SK-N-SH treated with all-trans-retinoic acid at 6 μM for 48 hours (cell line): ENCODE data around the gene SGCA.

Experiments
- ATAC-seq: fragments of 200-7000 bp; cut with Tn5 transposase; 3 replicates; pipeline ENCODE4 v1.9.1; 2020; ENCODE audit warnings: mild to moderate bottlenecking, moderate library complexity
- ARNTL ChIP-seq: fragments of 450-650 bp; formaldehyde crosslinking; IDR thresholded peaks from 2 replicates; pipeline ENCODE4 v1.5.0; 2020; ENCODE audit warnings: low read depth, mild to moderate bottlenecking, moderate library complexity, borderline replicate concordance
- CREB5 ChIP-seq: fragments of 250-450 bp; sonication (Bioruptor Pico); IDR thresholded peaks from 2 replicates; pipeline ENCODE4 v1.5.1; 2020; ENCODE audit warnings: low read depth, mild to moderate bottlenecking, moderate library complexity
- CSDC2 ChIP-seq: fragments of 250-450 bp; sonication (Bioruptor Pico); IDR thresholded peaks from 2 replicates; pipeline ENCODE4 v1.5.0; 2020; ENCODE audit warnings: mild to moderate bottlenecking, moderate library complexity
- CSRNP3 ChIP-seq: fragments of 250-450 bp; sonication (Bioruptor Pico); IDR thresholded peaks from 2 replicates; pipeline ENCODE4 v1.5.1; 2021; ENCODE audit warnings: mild to moderate bottlenecking, moderate library complexity
- ESRRG ChIP-seq: fragments of 250-450 bp; sonication (Bioruptor Pico); IDR thresholded peaks from 2 replicates; pipeline ENCODE4 v1.6.1; 2021; ENCODE audit warnings: mild to moderate bottlenecking
- ISL1 ChIP-seq: fragments of 250-450 bp; sonication (Bioruptor Pico); IDR thresholded peaks from 2 replicates; pipeline ENCODE4 v2.1.2; 2022; ENCODE audit warnings: mild to moderate bottlenecking, moderate library complexity
- OSR1 ChIP-seq: fragments of 250-450 bp; sonication (Bioruptor Pico); IDR thresholded peaks from 2 replicates; pipeline ENCODE4 v1.8.0; 2022; ENCODE audit warnings: moderate library complexity, mild to moderate bottlenecking, inconsistent platforms
- PATZ1 ChIP-seq: fragments of 250-450 bp; sonication (Bioruptor Pico); IDR thresholded peaks from 2 replicates; pipeline ENCODE4 v1.8.0; 2020; ENCODE audit warnings: mild to moderate bottlenecking, moderate library complexity, borderline replicate concordance
- POU6F1 ChIP-seq: fragments of 250-450 bp; sonication (Bioruptor Pico); IDR thresholded peaks from 2 replicates; pipeline ENCODE4 v1.8.0; 2021; ENCODE audit warnings: low read depth, mild to moderate bottlenecking, moderate library complexity, borderline replicate concordance
- PPARA ChIP-seq: fragments of 250-450 bp; sonication (Bioruptor Pico); IDR thresholded peaks from 2 replicates; pipeline ENCODE4 v1.5.0; 2020; ENCODE audit warnings: mild to moderate bottlenecking, borderline replicate concordance
- SNAI2 ChIP-seq: fragments of 250-450 bp; sonication (Bioruptor Pico); IDR thresholded peaks from 2 replicates; pipeline ENCODE4 v1.5.0; 2020; ENCODE audit warnings: mild to moderate bottlenecking, moderate library complexity
- TCF4 ChIP-seq: fragments of 250-450 bp; sonication (Bioruptor Pico); IDR thresholded peaks from 2 replicates; pipeline ENCODE4 v1.8.0; 2021; ENCODE audit warnings: mild to moderate bottlenecking, moderate library complexity, borderline replicate concordance
- ZC3H10 ChIP-seq: fragments of 250-450 bp; sonication (Bioruptor Pico); IDR thresholded peaks from 2 replicates; pipeline ENCODE4 v1.5.1; 2021; ENCODE audit warnings: mild to moderate bottlenecking, moderate library complexity
- ZFP3 ChIP-seq: fragments of 250-450 bp; sonication (Bioruptor Pico); IDR thresholded peaks from 2 replicates; pipeline ENCODE4 v1.5.0; 2020; ENCODE audit warnings: mild to moderate bottlenecking, moderate library complexity
- ZFP30 ChIP-seq: fragments of 450-650 bp; formaldehyde crosslinking; IDR thresholded peaks from 2 replicates; pipeline ENCODE4 v1.5.0; 2022; ENCODE audit warnings: mild to moderate bottlenecking, moderate library complexity
- ZNF565 ChIP-seq: fragments of 450-650 bp; formaldehyde crosslinking; conservative IDR thresholded peaks from 2 replicates; pipeline ENCODE4 v1.5.0; 2020; ENCODE audit warnings: low read depth, mild to moderate bottlenecking, moderate library complexity
- ZNF70 ChIP-seq: fragments of 450-650 bp; formaldehyde crosslinking; IDR thresholded peaks from 2 replicates; pipeline ENCODE4 v1.5.0; 2020; ENCODE audit warnings: mild to moderate bottlenecking, moderate library complexity
- ZNF8 ChIP-seq: fragments of 450-650 bp; formaldehyde crosslinking; IDR thresholded peaks from 2 replicates; pipeline ENCODE4 v1.5.0; 2020; ENCODE audit warnings: mild to moderate bottlenecking, moderate library complexity

The SGCA gene

GRCh38 chr17:50196826-50197225 is 31.0 kb downstream of the SGCA start:
- no peak for ATAC-seq
- TF ChIP-seq PPARA (CRISPR knock-in tag), result no peak
- TF ChIP-seq TCF4 (CRISPR knock-in tag), result no peak
- TF ChIP-seq ZFP30 (CRISPR knock-in tag), result no peak
- no peak for TF ChIP-seq CSDC2 (CRISPR knock-in tag)
- TF ChIP-seq ZNF70 (CRISPR knock-in tag), result no peak
- no peak for TF ChIP-seq SNAI2
- TF ChIP-seq CSRNP3 (CRISPR knock-in tag), result no peak
- no peak for TF ChIP-seq CREB5 (CRISPR knock-in tag)
- TF ChIP-seq ZNF8 (CRISPR knock-in tag), result no peak
- no peak for TF ChIP-seq PATZ1

GRCh38 chr17:50198026-50198669 is 32.3 kb downstream of the SGCA start:
- no peak for ATAC-seq
- TF ChIP-seq SNAI2 (no peak), ARNTL (CRISPR knock-in tag) (no peak), ISL1 (CRISPR knock-in tag) (no peak), ZFP3 (no peak), PATZ1 (no peak), ZNF70 (CRISPR knock-in tag) (no peak), TCF4 (CRISPR knock-in tag) (no peak), ESRRG (CRISPR knock-in tag) (no peak), ZFP30 (CRISPR knock-in tag) (no peak), ZNF565 (CRISPR knock-in tag) (no peak)

- TF ChIP-seq ZC3H10 (no peak), CSRNP3 (CRISPR knock-in tag) (no peak), SNAI2 (no peak), OSR1 (CRISPR knock-in tag) (no peak), ARNTL (CRISPR knock-in tag) (no peak), ZFP3 (no peak), TCF4 (CRISPR knock-in tag) (no peak), POU6F1 (CRISPR knock-in tag) (no peak), ISL1 (CRISPR knock-in tag) (no peak)
- ATAC-seq, result no peak
These were observed 33.5 kb downstream of the SGCA start for GRCh38 chr17:50199211-50199802.
